Measurements from ENCODE around the gene IQCE.

IQCE gene

DNA sequence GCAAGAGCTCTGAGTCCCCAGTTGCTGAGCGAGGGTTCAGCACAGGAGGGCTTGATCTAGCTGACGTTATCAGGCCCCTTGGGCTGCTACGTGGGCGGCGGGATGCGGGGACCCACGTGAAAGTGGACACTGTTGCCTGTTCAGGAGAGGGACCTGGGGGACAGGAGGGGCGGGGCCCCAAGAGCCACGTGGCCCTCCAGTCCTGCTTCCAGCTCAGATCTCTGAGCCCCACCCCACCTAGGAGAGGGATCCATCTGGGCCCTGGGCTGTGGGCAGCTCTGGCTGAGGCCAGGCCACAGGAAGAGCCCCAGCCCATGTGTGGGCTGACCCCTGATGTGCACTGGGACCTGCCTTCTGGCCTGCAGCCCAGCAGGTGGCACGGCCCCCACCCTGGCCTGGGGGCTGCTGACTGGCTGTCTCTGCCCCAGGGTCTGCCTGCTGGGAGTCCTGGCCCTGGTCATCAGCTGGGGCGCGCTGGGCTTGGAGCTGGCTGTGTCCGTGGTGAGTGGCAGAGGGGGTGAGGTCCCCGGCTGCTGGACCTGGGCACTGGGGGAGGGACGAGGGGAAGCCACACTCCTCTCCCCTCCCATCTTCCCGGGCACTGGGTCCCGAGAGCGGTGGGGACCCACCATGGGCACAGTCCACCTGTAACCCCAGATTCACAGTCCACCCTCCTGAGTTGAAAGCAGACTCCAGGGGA is 90.5 kb downstream of the IQCE start:
- TF ChIP-seq, protein P1, sequence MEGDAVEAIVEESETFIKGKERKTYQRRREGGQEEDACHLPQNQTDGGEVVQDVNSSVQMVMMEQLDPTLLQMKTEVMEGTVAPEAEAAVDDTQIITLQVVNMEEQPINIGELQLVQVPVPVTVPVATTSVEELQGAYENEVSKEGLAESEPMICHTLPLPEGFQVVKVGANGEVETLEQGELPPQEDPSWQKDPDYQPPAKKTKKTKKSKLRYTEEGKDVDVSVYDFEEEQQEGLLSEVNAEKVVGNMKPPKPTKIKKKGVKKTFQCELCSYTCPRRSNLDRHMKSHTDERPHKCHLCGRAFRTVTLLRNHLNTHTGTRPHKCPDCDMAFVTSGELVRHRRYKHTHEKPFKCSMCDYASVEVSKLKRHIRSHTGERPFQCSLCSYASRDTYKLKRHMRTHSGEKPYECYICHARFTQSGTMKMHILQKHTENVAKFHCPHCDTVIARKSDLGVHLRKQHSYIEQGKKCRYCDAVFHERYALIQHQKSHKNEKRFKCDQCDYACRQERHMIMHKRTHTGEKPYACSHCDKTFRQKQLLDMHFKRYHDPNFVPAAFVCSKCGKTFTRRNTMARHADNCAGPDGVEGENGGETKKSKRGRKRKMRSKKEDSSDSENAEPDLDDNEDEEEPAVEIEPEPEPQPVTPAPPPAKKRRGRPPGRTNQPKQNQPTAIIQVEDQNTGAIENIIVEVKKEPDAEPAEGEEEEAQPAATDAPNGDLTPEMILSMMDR (IDR thresholded peaks at IDR 0.05; ENCODE audit: low read depth, low read length) = no peak
- no peak overlapping the region for H3K4me3 ChIP-seq (ENCODE audit: low read depth, low read length)
- H3K36me3 ChIP-seq = peaks cover 45% of the 10 kb centered on the region
- H3K27ac ChIP-seq = no peak overlapping the region
- no peaks in the 10 kb centered on the region for H3K9me3 ChIP-seq (ENCODE audit: severe bottlenecking)
- H3K27me3 ChIP-seq (ENCODE audit: insufficient read depth, low read depth, severe bottlenecking) = no peaks in the 10 kb centered on the region
- DNase-seq = no peak

DNA sequence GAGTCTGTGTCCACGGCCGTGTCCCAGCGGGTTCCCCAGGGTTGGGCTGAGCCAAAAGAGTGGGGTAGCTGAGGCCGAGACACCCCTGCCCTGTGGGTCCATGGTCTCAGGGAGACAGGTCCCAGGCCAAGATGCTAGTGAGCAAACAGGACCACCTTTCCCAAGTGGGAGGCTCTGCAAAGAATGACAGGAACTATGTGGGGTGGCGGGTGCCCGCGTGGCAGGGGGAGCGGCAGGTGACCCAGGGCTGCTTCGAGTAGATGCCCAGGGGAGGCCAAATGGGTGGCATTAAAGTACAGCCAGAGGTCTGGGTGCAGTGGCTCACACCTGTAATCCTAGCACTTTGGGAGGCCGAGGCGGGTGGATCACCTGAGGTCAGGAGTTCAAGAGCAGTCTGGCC is 91.2 kb downstream of the IQCE start:
- Histone ChIP-seq H3K36me3 (peaks cover 45% of the 10 kb centered on the region), H3K4me3 (ENCODE audit: low read depth, low read length) (no peak overlapping the region), H3K27ac (no peak overlapping the region), H3K27me3 (ENCODE audit: insufficient read depth, low read depth, severe bottlenecking) (no peaks in the 10 kb centered on the region), H3K9me3 (ENCODE audit: severe bottlenecking) (no peaks in the 10 kb centered on the region)
- no peak for DNase-seq
- TF ChIP-seq, protein P1 (IDR thresholded peaks at IDR 0.05; ENCODE audit: low read depth, low read length) = no peak

DNA sequence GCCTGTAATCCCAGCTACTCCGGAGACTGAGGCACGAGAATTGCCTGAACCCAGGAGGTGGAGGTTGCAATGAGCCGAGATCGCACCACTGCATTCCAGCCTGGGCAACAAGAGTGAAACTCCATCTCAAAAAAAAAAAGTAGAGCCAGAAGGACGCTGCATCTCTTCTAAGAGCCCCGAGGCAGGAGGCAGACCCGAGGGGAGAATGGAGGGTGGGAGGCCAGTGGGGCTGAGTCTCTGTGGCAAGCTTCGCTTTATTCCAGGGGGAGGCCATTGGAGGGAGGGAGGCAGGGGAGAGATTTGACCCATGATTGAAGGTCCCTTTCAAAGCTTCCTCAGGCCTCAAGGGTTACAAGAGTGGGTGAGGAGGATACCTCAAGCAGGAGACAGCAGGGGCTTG is 91.7 kb downstream of the IQCE start:
- H3K36me3 ChIP-seq = peaks cover 45% of the 10 kb centered on the region
- DNase-seq = no peak
- no peaks in the 10 kb centered on the region for H3K9me3 ChIP-seq (ENCODE audit: severe bottlenecking)
- no peak overlapping the region for H3K4me3 ChIP-seq (ENCODE audit: low read depth, low read length)
- no peak overlapping the region for H3K27ac ChIP-seq
- no peaks in the 10 kb centered on the region for H3K27me3 ChIP-seq (ENCODE audit: insufficient read depth, low read depth, severe bottlenecking)
- TF ChIP-seq, protein P1 (IDR thresholded peaks at IDR 0.05; ENCODE audit: low read depth, low read length) = no peak

DNA sequence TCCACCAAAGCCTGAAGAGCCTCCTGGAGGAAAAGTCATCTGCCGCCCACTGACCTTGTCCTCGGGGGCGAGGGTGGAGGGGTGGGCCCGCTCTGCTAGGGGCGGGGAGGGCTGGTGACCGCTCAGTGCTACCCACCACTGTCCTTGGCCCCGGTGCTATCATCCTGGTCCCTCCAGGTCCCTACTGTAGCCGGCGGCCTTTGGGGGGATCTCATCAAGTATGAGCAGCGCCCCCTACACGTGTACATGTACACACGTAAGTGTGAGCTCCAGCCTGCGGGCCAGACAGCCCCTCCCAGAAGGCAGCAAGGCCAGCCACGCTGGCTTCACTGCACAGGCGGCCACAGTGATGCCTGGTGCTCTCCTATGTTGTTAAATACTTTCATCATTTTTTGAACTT is 92.6 kb downstream of the IQCE start:
- Histone ChIP-seq H3K36me3 (peaks cover 48% of the 10 kb centered on the region), H3K4me3 (ENCODE audit: low read depth, low read length) (no peak overlapping the region), H3K27ac (no peak overlapping the region), H3K9me3 (ENCODE audit: severe bottlenecking) (no peaks in the 10 kb centered on the region), H3K27me3 (ENCODE audit: insufficient read depth, low read depth, severe bottlenecking) (no peaks in the 10 kb centered on the region)
- TF ChIP-seq, protein P1 (IDR thresholded peaks at IDR 0.05; ENCODE audit: low read depth, low read length) = no peak
- no peak for DNase-seq

DNA sequence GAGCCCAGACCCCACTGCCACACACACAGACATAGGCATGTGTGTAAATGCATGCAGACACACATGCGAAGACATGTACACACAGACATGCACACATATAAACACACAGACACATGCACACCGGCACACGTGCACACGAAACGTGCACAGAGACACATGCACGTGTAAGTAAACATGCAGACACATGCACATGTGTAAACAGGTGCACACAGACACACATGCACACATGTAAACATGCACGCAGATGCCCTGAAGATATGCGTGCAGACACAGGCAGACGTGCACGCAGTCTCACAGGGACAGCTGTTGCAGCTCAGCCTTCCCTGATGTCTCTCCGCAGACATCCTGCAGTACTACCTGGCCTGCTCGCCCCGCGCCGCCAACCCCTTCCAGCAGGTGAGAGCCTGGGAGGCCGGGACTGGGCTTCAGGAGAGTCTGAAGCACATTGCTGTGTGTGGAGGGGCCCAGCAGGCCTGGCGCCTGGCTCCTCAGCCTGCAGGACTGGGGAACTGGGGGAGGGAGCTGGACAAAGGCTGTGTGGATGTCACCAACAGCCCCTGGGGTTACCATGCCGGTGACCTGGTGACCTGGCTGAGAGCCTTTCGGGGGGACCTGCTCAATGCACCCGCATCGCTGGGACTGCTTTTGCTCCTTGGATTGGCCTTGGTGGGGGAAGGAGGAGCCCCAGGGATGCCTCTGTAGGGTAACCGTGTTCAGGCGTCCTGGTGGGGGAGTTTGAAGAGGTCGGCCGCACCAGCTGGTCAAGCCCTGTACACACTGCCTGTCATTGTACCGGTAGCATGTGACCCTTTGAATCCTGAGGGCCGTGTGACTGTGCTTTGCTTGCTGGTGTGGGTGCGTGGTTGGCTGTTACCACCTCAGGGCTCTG is 93.3 kb downstream of the IQCE start:
- no peak overlapping the region for H3K4me3 ChIP-seq (ENCODE audit: low read depth, low read length)
- H3K9me3 ChIP-seq (ENCODE audit: severe bottlenecking) = no peaks in the 10 kb centered on the region
- no peaks in the 10 kb centered on the region for H3K27me3 ChIP-seq (ENCODE audit: insufficient read depth, low read depth, severe bottlenecking)
- TF ChIP-seq, protein P1 (IDR thresholded peaks at IDR 0.05; ENCODE audit: low read depth, low read length) = no peak
- no peak overlapping the region for H3K27ac ChIP-seq
- no peak for DNase-seq
- H3K36me3 ChIP-seq = peaks cover 54% of the 10 kb centered on the region
